HEK293 (cell line): Measurements from ENCODE around the gene MC1R.

Experiments used
- GFI1B ChIP-seq: fragments of 450-650 bp; formaldehyde crosslinking; IDR thresholded peaks from 2 replicates; pipeline ENCODE4 v1.5.1; 2016; ENCODE audit warnings: missing biosample characterization, missing genetic modification characterization
- KLF1 ChIP-seq: fragments of 450-650 bp; formaldehyde crosslinking; IDR thresholded peaks from 2 replicates; pipeline ENCODE4 v1.5.1; 2016; ENCODE audit warnings: missing biosample characterization, missing genetic modification characterization
- KLF10 ChIP-seq: fragments of 450-650 bp; IDR thresholded peaks from 2 replicates; pipeline ENCODE4 v1.5.1; 2018; ENCODE audit warnings: missing biosample characterization, mild to moderate bottlenecking, missing genetic modification characterization
- KLF9 ChIP-seq: fragments of 450-650 bp; formaldehyde crosslinking; IDR thresholded peaks from 2 replicates; pipeline ENCODE4 v1.5.1; 2016; ENCODE audit warnings: missing biosample characterization, missing genetic modification characterization, low read depth
- PRDM10 ChIP-seq: fragments of 450-650 bp; formaldehyde crosslinking; IDR thresholded peaks from 2 replicates; pipeline ENCODE4 v1.5.1; 2016; ENCODE audit warnings: missing biosample characterization, missing genetic modification characterization
- SP3 ChIP-seq: fragments of 450-650 bp; formaldehyde crosslinking; IDR thresholded peaks from 2 replicates; pipeline ENCODE4 v1.5.1; 2016; ENCODE audit warnings: missing biosample characterization, missing genetic modification characterization
- ZBTB10 ChIP-seq: fragments of 450-650 bp; formaldehyde crosslinking; IDR thresholded peaks from 2 replicates; pipeline ENCODE4 v1.5.1; 2016; ENCODE audit warnings: missing biosample characterization, missing genetic modification characterization
- ZBTB20 ChIP-seq: fragments of 450-650 bp; formaldehyde crosslinking; IDR thresholded peaks from 2 replicates; pipeline ENCODE4 v1.5.1; 2016; ENCODE audit warnings: missing biosample characterization, missing genetic modification characterization
- ZBTB7A ChIP-seq: fragments of 450-650 bp; formaldehyde crosslinking; IDR thresholded peaks from 2 replicates; pipeline ENCODE4 v1.5.1; 2016; ENCODE audit warnings: low read depth, missing biosample characterization, missing genetic modification characterization
- ZBTB8A ChIP-seq: fragments of 450-650 bp; formaldehyde crosslinking; IDR thresholded peaks from 2 replicates; pipeline ENCODE4 v1.5.1; 2016; ENCODE audit warnings: missing biosample characterization, missing genetic modification characterization
- ZNF169 ChIP-seq: fragments of 450-650 bp; formaldehyde crosslinking; IDR thresholded peaks from 2 replicates; pipeline ENCODE4 v1.5.1; 2016; ENCODE audit warnings: missing biosample characterization, missing genetic modification characterization
- ZNF174 ChIP-seq: fragments of 450-650 bp; formaldehyde crosslinking; IDR thresholded peaks from 2 replicates; pipeline ENCODE4 v1.5.0; 2017; ENCODE audit warnings: missing biosample characterization, mild to moderate bottlenecking, missing genetic modification characterization
- ZNF26 ChIP-seq: fragments of 450-650 bp; formaldehyde crosslinking; IDR thresholded peaks from 2 replicates; pipeline ENCODE4 v1.5.1; 2016; ENCODE audit warnings: missing biosample characterization, missing genetic modification characterization
- ZNF335 ChIP-seq: fragments of 450-650 bp; formaldehyde crosslinking; conservative IDR thresholded peaks from 2 replicates; pipeline ENCODE4 v1.5.1; 2016; ENCODE audit warnings: missing biosample characterization, missing genetic modification characterization
- ZNF341 ChIP-seq: fragments of 450-650 bp; formaldehyde crosslinking; IDR thresholded peaks from 2 replicates; pipeline ENCODE4; 2016; ENCODE audit warnings: low read depth, missing biosample characterization, missing genetic modification characterization
- ZNF596 ChIP-seq: fragments of 450-650 bp; IDR thresholded peaks from 2 replicates; pipeline ENCODE4 v1.5.0; 2018; ENCODE audit warnings: missing biosample characterization, mild to moderate bottlenecking, missing genetic modification characterization, moderate library complexity
- ZNF701 ChIP-seq: fragments of 450-650 bp; formaldehyde crosslinking; IDR thresholded peaks from 2 replicates; pipeline ENCODE4 v1.5.1; 2016; ENCODE audit warnings: missing biosample characterization, missing genetic modification characterization
- ZXDB ChIP-seq: fragments of 450-650 bp; formaldehyde crosslinking; IDR thresholded peaks from 2 replicates; pipeline ENCODE4 v1.5.1; 2016; ENCODE audit warnings: missing biosample characterization, missing genetic modification characterization
- TF ChIP-seq, protein P1 (sequence below): fragments of 450-650 bp; formaldehyde crosslinking; optimal IDR thresholded peaks from 2 replicates; pipeline ENCODE3; 2016; ENCODE audit warnings: missing biosample characterization, mild to moderate bottlenecking, missing genetic modification characterization
- TF ChIP-seq, protein P2 (sequence below): fragments of 450-650 bp; formaldehyde crosslinking; IDR thresholded peaks from 2 replicates; pipeline ENCODE4 v1.5.1; 2016; ENCODE audit warnings: missing biosample characterization, missing genetic modification characterization
- TF ChIP-seq, protein P3 (sequence below): fragments of 450-650 bp; formaldehyde crosslinking; IDR thresholded peaks from 2 replicates; pipeline ENCODE4 v1.5.1; 2016; ENCODE audit warnings: missing biosample characterization, missing genetic modification characterization
- TF ChIP-seq, protein P4 (sequence below): fragments of 450-650 bp; IDR thresholded peaks from 2 replicates; pipeline ENCODE4 v1.5.1; 2018; ENCODE audit warnings: missing biosample characterization, mild to moderate bottlenecking, missing genetic modification characterization

The MC1R gene

GRCh38 chr16:89922884-89923639, 4.4 kb downstream of the MC1R start, which contains the start of gene TUBB3 (continued):
- TF ChIP-seq, protein P1, sequence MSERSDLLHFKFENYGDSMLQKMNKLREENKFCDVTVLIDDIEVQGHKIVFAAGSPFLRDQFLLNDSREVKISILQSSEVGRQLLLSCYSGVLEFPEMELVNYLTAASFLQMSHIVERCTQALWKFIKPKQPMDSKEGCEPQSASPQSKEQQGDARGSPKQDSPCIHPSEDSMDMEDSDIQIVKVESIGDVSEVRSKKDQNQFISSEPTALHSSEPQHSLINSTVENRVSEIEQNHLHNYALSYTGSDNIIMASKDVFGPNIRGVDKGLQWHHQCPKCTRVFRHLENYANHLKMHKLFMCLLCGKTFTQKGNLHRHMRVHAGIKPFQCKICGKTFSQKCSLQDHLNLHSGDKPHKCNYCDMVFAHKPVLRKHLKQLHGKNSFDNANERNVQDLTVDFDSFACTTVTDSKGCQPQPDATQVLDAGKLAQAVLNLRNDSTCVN (tag by site-specific recombination), result peak; percentile 66
- TF ChIP-seq SP3 (tag by site-specific recombination) (peak; percentile 57), ZNF596 (tag by site-specific recombination) (0 out of 2 replicates have a peak, but pooled peaks have one; percentile 19), ZBTB7A (tag by site-specific recombination) (no peak), ZBTB8A (tag by site-specific recombination) (peak; percentile 82), ZNF701 (tag by site-specific recombination) (no peak), ZNF335 (tag by site-specific recombination) (peak; percentile 92), ZNF169 (no peak), PRDM10 (tag by site-specific recombination) (0 out of 2 replicates have a peak, but pooled peaks have one; percentile 29), ZNF26 (tag by site-specific recombination) (no peak), KLF9 (tag by site-specific recombination) (0 out of 2 replicates have a peak, but pooled peaks have one; percentile 2), GFI1B (tag by site-specific recombination) (no peak), KLF1 (tag by site-specific recombination) (peak; percentile 65), ZXDB (tag by site-specific recombination) (0 out of 2 replicates have a peak, but pooled peaks have one; percentile 25), ZNF174 (tag by site-specific recombination) (0 out of 2 replicates have a peak, but pooled peaks have one; percentile 56), ZBTB10 (tag by site-specific recombination) (0 out of 2 replicates have a peak, but pooled peaks have one; percentile 30), ZBTB20 (peak; percentile 6; the same call in 1 of the 2 replicates), ZNF341 (tag by site-specific recombination) (peak; percentile 48), KLF10 (peak; percentile 42; the same call in 1 of the 2 replicates)
- TF ChIP-seq, protein P2, sequence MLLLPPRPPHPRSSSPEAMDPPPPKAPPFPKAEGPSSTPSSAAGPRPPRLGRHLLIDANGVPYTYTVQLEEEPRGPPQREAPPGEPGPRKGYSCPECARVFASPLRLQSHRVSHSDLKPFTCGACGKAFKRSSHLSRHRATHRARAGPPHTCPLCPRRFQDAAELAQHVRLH, result 0 out of 2 replicates have a peak, but pooled peaks have one; percentile 34
- TF ChIP-seq, protein P3, sequence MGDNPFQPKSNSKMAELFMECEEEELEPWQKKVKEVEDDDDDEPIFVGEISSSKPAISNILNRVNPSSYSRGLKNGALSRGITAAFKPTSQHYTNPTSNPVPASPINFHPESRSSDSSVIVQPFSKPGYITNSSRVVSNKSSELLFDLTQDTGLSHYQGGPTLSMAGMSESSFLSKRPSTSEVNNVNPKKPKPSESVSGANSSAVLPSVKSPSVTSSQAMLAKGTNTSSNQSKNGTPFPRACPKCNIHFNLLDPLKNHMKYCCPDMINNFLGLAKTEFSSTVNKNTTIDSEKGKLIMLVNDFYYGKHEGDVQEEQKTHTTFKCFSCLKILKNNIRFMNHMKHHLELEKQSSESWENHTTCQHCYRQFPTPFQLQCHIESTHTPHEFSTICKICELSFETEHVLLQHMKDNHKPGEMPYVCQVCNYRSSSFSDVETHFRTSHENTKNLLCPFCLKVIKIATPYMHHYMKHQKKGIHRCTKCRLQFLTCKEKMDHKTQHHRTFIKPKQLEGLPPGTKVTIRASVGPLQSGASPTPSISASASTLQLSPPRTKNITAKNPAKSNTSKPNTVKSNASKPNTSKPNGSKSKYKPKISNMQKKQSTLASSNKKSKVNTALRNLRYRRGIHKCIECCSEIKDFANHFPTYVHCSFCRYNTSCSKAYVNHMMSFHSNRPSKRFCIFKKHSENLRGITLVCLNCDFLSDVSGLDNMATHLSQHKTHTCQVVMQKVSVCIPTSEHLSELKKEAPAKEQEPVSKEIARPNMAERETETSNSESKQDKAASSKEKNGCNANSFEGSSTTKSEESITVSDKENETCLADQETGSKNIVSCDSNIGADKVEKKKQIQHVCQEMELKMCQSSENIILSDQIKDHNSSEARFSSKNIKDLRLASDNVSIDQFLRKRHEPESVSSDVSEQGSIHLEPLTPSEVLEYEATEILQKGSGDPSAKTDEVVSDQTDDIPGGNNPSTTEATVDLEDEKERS, result no peak
- TF ChIP-seq, protein P4, sequence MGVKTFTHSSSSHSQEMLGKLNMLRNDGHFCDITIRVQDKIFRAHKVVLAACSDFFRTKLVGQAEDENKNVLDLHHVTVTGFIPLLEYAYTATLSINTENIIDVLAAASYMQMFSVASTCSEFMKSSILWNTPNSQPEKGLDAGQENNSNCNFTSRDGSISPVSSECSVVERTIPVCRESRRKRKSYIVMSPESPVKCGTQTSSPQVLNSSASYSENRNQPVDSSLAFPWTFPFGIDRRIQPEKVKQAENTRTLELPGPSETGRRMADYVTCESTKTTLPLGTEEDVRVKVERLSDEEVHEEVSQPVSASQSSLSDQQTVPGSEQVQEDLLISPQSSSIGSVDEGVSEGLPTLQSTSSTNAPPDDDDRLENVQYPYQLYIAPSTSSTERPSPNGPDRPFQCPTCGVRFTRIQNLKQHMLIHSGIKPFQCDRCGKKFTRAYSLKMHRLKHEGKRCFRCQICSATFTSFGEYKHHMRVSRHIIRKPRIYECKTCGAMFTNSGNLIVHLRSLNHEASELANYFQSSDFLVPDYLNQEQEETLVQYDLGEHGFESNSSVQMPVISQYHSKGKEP (tag by site-specific recombination), result 0 out of 2 replicates have a peak, but pooled peaks have one; percentile 29
- TF ChIP-seq, all 188 proteins: peak for 25
